GM21786 (cell line): ENCODE data around the gene CDRT15L2.
"Not testable (repeated sequence)": the region's sequence is repeated elsewhere in the genome, so short reads cannot be mapped to it uniquely, and the experiment has no call there.

ENCODE experiments used
- ATAC-seq: cut with Tn5 transposase; IDR thresholded peaks from one replicate; pipeline ENCODE4 v1.9.1; 2021; ENCODE audit not compliant: unreplicated experiment

The CDRT15L2 gene

DNA sequence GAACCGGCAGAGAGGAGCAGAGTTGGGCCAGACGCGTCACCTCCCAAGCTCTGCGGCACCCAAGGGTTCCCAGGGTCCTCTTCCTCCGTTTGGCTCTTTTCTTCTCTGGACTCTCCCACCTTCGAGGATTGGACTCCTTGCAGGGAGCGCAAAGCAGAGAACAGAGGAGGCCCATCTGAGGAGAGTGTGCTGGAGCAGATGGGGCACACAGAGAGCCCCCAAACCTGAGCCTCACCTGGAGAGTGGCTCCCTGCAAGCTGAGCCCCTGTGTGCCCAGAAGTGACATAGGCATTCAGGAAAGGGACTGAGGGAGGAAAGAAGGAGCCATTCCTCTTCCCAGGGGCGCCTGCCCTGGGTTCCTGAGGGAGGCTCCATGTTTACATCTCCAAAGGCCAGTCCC, 6.3 kb upstream of the CDRT15L2 start:
- not testable (repeated sequence) for ATAC-seq

GRCh38 chr17:20575071-20575470, 4.5 kb upstream of the CDRT15L2 start:
- not testable (repeated sequence) for ATAC-seq

GRCh38 chr17:20583891-20584577, 4.5 kb downstream of the CDRT15L2 start:
- not testable (repeated sequence) for ATAC-seq

DNA sequence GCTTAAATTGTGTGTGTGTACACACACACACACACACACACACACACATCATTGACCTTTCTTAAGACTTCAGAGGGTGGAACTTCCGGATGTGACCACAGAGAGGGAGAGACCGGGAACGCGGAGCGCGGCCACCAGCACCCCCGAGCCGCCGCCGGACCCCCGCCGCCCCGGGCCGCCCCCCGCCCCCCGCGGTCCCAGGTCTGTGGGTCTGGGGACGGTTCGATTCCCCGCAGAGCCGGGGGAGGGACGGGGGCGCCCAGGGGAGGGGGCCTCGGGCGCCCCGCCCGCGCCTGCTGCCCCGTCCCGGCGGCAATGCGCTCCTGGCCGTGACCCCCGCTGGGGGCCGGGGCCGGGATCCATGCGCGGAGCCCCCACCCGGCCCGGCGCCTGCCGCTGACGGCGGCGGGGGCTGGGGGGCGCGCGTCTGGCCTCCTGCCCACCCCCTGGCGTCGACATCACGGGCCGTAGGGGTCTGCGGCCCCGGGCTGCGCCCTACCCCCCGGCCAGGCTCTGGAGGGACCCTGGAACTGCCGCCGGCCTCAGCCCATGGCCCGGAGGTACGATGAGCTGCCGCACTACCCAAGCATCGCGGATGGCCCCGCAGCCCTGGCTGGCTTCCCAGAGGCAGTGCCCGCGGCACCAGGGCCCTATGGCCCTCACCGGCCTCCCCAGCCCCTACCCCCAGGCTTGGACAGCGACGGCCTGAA, 9.4 kb downstream of the CDRT15L2 start:
- ATAC-seq = not testable (repeated sequence)

- ATAC-seq = not testable (repeated sequence)
Measured at GRCh38 chr17:20589454-20589810, 9.9 kb downstream of the CDRT15L2 start.

GRCh38 chr17:20591040-20591439, 11.5 kb downstream of the CDRT15L2 start:
- not testable (repeated sequence) for ATAC-seq

- not testable (repeated sequence) for ATAC-seq
Measured at GRCh38 chr17:20605568-20605967, 26.0 kb downstream of the CDRT15L2 start.

DNA sequence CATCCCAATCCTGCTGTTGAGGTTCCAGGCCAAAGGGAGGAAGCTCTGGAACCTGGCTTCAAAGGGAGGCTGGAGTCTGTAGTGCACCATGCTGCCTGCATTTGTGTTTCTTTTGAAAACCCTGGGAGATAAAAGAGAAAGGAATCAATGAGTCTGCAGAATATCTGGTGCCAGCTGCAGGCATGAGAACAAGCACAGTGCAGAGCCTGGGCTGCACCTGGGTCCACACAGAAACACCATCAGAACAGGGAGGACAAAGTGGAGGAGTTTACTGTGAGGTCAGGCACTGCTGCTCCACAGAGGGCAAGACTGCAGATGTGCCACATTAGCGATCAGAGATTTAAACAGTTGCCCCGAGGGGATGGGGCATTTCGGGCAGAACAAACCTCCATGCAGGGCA, 30.0 kb downstream of the CDRT15L2 start:
- ATAC-seq = not testable (repeated sequence)

DNA sequence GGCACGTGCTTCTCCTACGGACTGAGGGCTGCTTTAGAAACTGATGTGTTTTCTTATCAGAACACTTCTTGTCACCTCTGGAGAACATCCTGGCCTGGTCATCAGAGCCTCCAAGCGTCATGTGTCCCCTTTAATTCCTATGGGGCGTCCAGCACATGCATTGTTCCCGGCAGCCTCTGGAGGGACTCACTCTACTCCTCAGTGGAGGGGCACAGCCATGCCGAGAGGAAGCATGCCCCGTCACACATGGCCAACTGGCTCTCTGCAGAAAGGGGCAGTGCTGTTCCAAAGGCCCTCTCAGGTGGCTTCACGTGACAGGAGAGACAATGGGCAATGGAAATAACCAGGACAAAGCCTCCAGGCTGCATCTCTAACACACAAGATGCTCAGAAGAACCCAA, 31.8 kb downstream of the CDRT15L2 start:
- no peak for ATAC-seq

GRCh38 chr17:20612635-20613034, 33.1 kb downstream of the CDRT15L2 start:
- ATAC-seq = no peak

GRCh38 chr17:20613248-20613647, 33.7 kb downstream of the CDRT15L2 start:
- no peak for ATAC-seq

DNA sequence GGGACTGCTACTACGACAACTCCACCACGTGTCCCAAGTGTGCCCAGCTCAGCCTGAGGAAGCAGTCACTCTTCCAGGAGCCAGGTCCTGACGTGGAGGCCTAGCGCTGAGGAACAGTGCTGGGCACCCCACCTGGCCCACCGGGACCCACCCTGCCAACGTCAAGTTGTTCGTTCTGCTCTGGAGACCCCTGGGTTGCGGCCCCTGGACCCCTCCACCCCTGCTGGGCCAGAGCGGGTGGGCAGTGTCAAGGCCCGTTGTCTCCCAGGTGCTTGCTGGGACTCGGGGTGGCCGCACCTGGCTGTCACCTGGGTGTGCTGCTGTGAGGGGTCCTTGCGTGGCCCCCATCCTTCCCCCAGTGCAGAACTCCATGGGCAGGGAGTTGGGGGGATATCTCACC, 34.4 kb downstream of the CDRT15L2 start:
- no peak for ATAC-seq

DNA sequence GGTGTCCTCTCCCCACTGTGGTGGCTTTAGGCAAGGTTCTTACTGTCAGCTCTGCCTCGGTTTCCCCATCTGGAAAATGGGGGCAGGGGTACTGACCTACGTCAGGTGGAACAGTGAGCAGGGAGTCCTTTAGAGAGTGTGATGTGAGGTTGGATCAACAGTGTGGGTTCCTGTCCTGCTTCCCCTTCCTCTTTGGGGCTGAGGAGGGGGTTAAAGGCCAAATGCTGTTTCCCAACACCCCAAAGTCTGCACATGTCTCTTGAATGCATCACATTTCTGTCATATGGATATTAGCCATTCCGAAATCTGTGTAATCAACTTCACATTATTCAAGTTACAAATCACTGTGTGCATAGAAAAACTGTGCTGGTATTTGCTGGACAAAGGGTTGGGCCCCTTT, 35.9 kb downstream of the CDRT15L2 start:
- ATAC-seq = not testable (repeated sequence)
